Adipose tissue (tissue), 3 donors: ENCODE data around the gene PCYOX1L. TPM values are rescaled to one million over a fixed set of nuclear protein-coding genes. Genes with fewer than 3 reads are reported as not detected.

Source experiments
- H3K27ac ChIP-seq: one replicate; pipeline ENCODE4 v1.5.1; 2013; ENCODE audit warnings: low read depth, low read length
- whole genome bisulfite sequencing, 3 donors: extraction: QIAGEN DNeasy Blood & Tissue Kit; methylation state at CpG; one replicate each; pipeline ENCODE4 v1.1.7; 2013; 5-methylcytosine and 5-hydroxymethylcytosine counted together
- polyA plus RNA-seq, 3 donors: library from polyadenylated mRNA; stranded (reverse); fragments of 200-250 nt; gene quantifications; one replicate each; pipeline ENCODE4 v1.2.3, GENCODE V29; 2013
- donor health status: healthy with polysubstance abuse.
- donor health status: Bipolar disorder and iron deficiency.
- donor health status: healthy.

Gene PCYOX1L
- polyA plus RNA-seq, 3 donors = 2.0 to 3.5 (median 2.6) TPM

DNA sequence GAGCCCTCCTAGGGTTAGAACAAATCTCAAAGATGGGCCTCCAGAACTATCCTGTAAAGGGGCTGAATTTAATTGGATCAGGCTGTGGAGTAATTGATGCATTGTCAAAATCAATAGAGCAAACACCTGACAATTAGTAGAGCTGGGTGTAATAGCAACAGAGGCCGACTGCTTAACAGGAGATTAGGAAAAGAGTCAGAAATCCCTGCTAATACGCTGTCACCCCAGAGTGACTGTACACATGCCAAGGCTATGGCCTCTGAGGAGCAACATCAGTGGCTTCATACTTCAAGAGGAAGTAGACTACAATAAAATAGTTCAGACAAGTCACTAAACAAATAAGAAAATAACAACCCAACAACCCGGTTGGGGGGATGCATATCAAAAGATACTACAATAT, 31.2 kb upstream of the PCYOX1L start:
- 73 to 86% (median 84%) methylated on average over 3 of the region's 3 CpGs for WGBS, 3 donors

DNA sequence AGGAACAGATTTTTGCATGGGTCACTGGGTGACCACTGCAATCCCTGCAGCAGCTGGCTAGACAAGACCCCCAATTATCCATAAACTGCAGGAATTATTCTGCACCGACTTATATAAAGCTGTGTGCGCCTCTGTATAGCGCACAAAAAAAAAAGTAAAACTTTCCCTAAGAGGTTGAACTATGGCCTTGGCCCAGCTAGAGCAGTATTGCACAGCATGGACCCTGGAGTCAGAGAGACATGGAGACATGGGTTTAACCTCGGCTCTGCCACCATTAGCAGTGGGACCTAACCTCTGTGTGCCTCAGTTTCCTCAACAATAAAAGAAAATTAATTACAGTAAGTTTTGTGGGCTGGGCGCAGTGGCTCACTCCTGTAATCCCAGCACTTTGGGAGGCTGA, 29.7 kb upstream of the PCYOX1L start:
- no peak overlapping the region for H3K27ac ChIP-seq
- WGBS, 3 donors = 90 to 96% (median 92%) methylated on average over 5 of the region's 5 CpGs

More for the DNA sequence above, 31.2 kb upstream of the PCYOX1L start:
- no peak overlapping the region for H3K27ac ChIP-seq

DNA sequence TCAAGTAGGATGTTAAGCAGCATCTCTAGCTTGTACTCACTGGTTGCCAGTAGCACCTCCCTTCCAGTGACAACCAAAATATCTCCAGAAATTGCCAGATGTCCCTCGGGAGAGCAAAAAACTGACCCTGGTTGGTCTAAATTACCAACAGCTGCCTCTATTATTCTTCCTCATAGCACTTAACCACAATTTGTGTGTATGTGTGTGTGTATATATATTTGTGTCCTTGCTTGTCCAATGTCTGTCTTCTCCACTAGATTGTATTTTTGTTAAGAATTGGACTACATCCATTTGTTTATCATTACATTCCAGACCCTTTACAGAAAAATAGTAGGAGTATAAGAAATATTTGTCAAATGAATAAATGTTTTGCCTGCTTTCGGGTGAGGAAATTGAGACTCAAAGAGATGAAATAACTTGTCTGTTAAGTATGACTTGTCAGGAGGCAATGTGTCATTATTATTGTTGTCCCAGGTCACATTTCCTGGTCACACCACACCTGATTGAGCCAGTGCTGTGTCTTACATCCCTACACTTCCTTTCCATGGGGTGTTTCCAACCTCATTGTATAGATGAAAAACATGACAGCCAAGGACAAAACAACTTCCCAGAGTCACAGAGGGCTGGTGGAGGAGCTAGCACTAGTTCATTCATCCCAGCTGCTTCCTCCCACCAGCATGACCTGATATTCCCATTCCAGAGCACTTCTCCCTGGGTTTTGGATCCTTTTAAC, 24.0 kb upstream of the PCYOX1L start:
- H3K27ac ChIP-seq = no peak overlapping the region
- 77 to 92% (median 80%) methylated on average over 2 of the region's 2 CpGs for WGBS, 3 donors

DNA sequence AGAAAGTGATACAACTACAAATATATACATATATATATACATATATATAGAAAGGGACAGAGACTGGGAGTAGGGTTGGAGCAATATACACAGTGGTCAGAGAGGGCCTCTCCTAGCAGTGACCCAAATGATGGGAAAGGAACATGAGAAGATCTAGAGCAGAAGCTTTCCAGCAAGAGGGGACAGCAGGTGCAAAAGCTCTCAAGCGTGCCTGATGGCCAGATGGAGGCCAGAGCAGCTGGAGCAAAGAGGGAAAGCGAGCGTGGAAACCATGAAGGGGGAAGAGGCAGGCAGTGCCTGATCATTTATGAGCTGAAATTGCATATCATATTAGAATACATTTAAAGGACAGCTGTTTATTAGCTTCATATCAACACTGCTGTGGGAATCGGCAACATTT, 20.1 kb upstream of the PCYOX1L start:
- H3K27ac ChIP-seq = no peak overlapping the region
- 86 to 94% (median 93%) methylated on average over 4 of the region's 4 CpGs for WGBS, 3 donors

DNA sequence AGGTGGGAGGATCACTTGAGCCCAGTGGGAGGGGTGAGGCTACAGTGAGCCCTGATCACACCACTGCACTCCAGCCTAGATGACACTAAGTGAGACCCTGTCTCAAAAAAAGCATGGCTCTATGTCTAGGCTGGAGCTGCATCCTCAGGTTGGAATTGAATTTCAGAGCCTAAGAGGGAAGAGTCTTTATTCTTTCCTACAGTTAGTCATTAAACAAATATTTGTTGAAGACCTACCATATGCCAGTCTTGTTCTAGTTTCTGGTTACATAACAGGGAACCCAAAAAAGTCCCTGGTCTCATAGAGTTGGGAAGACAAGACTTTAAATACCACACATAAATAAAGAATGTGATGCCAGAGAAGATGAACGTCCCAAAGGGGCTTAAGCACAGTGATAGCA, 19.5 kb upstream of the PCYOX1L start:
- H3K27ac ChIP-seq = no peak overlapping the region
- 74 to 86% (median 83%) methylated on average over 1 of the region's 1 CpG for WGBS, 3 donors

DNA sequence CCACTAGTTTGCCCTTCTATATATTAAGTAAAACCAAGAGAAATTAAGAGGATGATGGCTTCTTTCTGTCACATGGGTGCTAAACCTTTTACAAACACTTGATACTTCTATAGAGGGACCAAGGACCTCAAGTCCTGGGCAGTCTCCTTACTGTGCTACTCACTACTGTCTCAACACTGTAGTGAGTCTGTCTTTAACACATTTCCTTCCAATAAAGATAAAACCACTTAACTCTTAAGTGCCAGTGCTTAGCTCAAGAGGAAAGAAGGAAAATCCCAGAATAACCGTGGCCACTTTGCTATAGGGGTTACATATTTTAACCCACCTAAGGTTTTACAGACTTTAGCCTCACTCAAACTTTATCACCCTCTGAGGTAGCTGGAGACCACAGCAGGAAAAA, 16.9 kb upstream of the PCYOX1L start:
- WGBS, 3 donors = 61 to 72% (median 68%) methylated on average over 1 of the region's 1 CpG

DNA sequence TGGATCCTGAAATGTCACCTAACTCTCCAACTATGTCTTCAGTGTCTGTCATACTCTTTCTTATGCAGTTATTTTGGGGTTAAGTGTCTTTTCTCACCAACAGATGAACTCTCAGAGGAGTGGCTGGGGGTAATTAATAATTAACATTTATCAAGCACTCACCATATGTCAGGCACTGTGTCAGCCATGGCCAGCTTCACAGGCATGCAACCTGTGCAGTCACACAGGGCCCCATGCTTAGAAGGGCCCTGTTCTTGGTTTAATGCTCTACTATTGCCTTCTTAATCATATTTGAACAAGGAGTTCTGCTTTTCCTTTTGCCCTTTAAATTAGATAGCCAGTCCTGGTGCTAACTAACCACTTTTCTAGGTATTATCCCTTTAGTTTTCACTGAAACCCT, 16.0 kb upstream of the PCYOX1L start:
- no peak overlapping the region for H3K27ac ChIP-seq

More for the DNA sequence above, 16.9 kb upstream of the PCYOX1L start:
- no peak overlapping the region for H3K27ac ChIP-seq

DNA sequence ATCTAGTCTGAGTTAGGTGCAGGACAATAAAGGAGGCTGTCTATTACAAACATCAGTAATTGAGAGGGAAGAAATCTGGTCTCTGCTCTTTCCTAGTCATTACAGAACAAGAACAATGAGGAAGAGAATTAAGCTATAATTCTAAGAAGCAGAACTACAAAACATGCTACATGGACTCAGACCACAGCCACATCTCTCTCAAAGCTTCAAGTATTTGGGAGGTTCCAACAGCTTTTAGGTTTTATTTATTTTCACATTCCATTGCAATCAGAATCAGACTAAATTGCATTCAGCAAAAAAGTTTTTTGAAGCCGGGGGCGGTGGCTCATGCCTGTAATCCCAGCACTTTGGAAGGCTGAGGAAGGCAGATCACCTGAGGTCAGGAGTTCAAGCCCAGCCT, 13.7 kb upstream of the PCYOX1L start:
- WGBS, 3 donors = 84 to 94% (median 90%) methylated on average over 2 of the region's 2 CpGs
- no peak overlapping the region for H3K27ac ChIP-seq

DNA sequence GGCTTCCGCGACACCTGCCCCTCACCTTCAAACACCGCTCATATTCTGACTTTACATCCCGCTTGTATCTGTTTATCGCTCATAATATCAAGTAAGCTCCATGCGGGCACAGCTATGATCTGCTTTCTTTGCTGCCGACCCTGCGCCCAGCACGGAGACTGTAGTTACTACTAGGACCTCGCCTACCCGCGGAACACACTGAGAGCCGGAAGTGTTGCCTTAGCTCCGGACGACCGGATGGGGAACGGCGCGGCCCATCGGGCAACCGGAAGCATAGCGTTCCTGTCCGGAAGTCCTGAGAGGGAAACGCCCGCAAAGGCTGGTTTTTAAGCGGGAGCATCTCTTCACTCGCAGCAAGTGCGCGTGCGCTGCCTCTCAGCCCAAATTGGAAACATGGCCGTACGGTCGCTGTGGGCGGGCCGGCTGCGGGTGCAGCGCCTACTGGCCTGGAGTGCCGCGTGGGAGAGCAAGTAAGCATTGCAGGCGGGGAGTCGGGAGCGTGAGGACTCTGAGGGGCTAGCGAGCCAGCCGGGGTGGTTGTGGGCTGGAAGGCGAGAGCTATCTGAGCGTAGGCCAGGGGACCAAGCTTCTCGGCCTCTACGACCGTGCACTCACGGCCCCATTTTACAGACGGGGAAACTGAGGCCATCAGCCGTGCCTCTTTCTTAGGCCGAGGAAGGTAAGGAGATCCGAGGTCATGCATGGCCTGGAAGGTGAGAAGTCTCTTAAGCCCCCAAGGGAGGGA, 12.5 kb upstream of the PCYOX1L start, which contains the start of gene GRPEL2:
Gene GRPEL2 (plus strand): TSS at position 353 of the 745 bp plus-strand sequence. CDS start 41 bp downstream, at position 394.
- WGBS, 3 donors = 1% methylated on average over 54 of the region's 54 CpGs
- H3K27ac ChIP-seq = no peak within 1 kb of the TSS

DNA sequence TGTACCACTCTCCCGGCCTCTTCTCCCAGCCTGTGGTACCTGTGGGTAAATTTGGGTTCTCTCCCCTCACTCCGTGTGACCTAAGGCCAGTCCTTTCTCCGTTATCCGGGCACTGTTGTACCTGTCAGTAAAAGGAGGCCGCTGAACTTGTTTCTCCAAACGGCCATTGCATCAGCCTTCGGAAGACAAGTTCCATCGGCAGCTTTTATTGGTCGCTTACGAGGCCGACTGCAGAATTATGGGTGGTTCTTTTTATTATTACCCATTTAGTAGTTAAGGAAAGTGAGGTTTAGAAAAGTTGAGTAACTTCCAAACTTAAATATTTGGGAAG, 12.0 kb upstream of the PCYOX1L start:
- no peak overlapping the region for H3K27ac ChIP-seq
- WGBS, 3 donors = 1 to 2% (median 2%) methylated on average over 11 of the region's 11 CpGs

DNA sequence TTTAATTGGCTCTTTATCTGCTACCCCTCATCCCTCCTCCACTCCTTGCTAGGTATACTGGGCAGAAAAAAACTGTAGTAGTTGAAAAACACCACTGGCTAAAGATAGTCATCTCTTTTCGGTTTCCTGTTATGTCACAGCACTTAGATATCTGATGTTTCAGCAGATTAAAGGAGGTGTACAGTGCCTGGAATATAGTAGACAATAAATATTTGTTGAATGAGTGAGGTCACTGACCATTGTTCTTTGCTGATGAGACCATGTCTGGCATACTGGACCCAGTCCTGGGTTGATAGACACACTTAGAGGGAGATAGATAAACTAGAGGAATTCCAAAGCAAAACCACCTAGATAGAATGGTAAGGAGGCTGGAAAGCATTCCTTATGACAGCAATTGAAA, 9.3 kb upstream of the PCYOX1L start:
- H3K27ac ChIP-seq = no peak overlapping the region
- WGBS, 3 donors = 71 to 74% (median 73%) methylated on average over 1 of the region's 1 CpG

DNA sequence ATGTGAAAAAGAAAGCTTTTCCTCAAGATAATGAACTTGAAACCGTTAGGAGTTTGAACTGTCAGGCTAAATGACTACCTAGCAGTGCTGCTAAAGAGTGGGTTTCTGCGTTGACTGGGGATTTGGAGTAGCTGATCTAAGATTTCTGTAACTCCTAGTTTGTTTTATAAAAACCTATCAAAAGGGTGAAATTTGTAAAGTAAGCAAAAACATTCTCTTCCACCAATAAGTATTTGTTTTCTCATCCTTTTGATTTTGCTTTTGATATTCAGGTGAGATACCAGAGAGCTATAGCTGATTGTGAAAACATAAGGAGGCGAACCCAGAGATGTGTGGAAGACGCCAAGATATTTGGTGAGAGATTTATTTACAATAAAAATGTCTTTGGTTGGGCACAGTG, 8.5 kb upstream of the PCYOX1L start:
- WGBS, 3 donors = 88 to 89% (median 88%) methylated on average over 4 of the region's 4 CpGs
- no peak overlapping the region for H3K27ac ChIP-seq

DNA sequence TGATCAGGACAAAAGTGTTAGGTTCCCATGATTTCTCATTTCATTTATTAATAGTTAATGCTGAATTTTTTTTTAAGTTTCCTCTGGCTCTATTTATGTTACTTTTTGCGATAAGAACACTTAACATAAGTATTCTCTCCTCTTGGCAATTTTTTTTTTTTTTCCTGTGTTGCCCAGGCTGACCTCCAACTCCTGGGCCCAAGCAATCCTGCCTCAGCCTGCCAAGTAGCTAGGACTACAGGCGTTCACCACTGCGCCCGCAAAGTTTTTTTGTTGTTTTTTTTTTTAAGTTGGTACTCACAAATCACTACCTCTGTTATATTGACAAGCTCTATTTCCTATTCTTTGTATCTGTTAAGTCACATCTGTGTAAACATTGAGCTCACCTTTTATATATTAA, 5.7 kb upstream of the PCYOX1L start:
- WGBS, 3 donors = 79 to 85% (median 83%) methylated on average over 4 of the region's 4 CpGs
- H3K27ac ChIP-seq = no peak overlapping the region

DNA sequence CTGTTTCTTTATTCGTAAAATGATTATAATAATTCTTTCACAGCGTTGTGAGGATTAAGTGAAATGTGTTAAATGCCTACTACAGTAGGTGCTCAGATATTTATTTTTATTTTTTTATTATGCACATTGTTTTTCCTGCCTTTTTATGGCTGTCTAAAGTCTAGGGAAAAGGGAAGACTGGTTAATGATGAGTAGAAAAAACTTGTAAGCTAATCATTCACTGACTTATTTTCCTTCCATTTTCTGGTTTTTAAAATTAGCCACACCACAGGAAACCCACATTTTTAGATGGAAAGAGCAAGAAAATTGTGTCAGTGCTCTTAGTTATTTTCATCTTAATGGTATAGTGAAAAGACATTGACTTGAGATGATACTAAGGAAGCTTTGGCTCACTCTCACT, 3.9 kb upstream of the PCYOX1L start:
- WGBS, 3 donors = 90 to 95% (median 92%) methylated on average over 2 of the region's 2 CpGs
- H3K27ac ChIP-seq = no peak overlapping the region

DNA sequence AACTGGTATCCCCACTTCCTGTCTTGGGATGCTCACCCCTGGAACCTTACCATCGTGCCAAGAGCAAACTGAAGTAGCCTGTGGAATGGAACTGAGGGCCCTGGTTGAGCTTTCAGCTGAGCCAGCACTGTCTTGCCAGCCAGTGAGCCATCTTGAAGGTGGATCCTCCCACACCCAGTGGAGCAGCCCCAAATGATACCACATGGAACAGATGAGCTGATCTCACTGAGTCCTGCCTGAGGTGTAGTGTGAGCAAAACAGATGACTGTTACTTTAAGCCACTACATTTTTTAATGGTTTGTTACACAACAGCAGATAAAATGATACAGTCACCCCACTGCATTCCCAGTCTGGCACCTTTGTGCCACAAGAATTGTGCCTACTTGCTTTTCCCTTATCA, 2.2 kb upstream of the PCYOX1L start:
- WGBS, 3 donors = 86 to 93% (median 89%) methylated on average over 1 of the region's 1 CpG
- no peak overlapping the region for H3K27ac ChIP-seq

DNA sequence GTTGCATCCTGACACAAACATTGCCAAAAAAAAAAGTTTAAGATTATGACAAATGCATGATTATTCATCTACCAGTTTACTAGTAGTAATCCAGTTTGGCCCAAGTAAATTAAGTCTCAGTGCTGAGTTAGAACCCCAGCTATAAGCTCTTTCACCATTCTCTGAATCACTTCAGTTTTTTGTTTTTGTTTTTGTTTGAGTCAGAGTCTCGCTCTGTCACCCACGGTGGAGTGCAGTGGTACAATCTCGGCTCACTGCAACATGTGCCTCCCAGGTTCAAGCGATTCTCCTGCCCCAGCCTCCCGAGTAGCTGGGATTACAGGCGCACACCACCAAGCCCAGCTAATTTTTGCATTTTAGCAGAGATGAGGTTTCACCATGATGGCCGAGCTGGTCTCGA, 1.5 kb upstream of the PCYOX1L start:
- 95 to 96% (median 96%) methylated on average over 8 of the region's 8 CpGs for WGBS, 3 donors
- no peak overlapping the region for H3K27ac ChIP-seq

DNA sequence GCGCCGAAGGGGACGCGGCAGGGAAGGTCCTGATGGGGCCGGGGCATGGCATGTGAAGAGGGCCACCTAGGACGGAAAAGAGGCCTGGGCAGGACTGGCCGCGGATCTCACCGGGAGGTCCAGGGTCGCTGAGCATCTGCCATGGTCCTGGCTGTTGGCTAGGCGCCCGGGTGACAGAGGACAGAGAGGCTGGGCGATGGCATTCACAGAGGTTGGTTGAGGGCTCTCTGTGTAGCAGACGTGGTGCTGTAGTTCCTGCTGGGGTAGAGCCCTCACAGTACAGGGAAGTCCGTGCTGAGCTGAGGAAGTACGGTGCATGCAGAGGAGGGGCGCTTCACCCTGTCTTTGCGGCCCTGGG, 427 bp downstream of the PCYOX1L start:
- no peak overlapping the region for H3K27ac ChIP-seq
- 0 to 1% (median 1%) methylated on average over 18 of the region's 18 CpGs for WGBS, 3 donors

DNA sequence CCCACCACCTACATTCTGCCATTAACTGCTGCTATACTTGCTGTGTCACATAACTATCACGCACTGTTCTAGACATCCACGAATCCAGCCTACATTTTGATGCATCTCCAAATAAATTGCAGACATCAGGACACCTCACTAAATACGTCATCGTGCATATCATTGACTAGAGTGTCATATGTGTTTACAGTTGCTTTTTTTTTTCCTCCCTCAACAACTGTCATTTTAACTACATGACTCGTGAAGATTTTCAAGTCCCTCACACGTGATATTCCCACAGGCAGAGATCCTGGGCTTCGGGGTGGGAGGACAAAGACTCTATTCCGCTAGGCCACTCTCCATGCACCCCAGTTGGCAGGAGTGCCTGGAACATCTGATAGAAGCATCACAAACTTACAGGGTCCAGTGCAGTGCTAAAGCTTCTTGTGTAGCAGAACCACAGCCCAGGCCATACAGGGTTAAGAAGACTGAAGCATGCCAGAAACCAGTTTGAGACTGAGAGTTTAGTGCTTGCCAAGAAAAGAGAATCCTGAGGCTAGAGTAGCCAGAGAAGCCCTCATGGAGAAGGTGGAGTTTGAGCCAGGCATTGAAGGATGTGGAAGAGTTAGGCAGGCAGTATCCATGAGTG, 1.1 kb downstream of the PCYOX1L start:
- no peak overlapping the region for H3K27ac ChIP-seq
- 77 to 86% (median 81%) methylated on average over 8 of the region's 8 CpGs for WGBS, 3 donors

DNA sequence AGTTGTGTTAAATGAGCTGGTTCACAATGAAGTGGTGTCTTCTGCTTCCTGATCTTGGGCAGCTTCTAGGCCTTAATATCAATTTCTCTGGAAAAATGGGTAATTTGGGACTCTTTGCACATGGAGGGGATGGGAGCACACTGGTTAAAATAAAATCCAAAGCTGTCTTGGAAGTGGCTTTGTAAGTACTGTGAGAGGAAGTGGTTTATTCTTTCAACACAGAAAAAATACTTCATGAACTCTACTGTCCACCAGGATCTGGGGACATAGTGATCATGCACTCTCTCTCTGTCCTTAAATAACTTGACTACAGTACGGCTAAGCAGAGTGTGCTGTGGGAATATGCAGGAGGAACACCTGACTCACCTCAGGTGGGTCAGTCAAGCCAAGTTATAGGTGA, 2.4 kb downstream of the PCYOX1L start:
- H3K27ac ChIP-seq = no peak overlapping the region
- 52 to 90% (median 58%) methylated on average over 1 of the region's 1 CpG for WGBS, 3 donors

DNA sequence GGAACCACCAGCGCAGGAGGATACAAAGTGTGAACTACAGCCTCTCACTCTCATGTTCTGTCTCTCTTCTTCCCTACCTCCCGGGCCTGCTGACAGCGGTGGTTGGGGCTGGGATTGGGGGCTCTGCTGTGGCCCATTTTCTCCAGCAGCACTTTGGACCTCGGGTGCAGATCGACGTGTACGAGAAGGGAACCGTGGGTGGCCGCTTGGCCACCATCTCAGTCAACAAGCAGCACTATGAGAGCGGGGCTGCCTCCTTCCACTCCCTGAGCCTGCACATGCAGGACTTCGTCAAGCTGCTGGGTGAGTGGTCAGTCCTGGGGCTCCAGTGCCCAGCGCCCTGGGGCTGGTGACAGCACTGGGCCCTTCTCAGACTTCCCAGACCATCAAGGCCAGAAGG, 4.7 kb downstream of the PCYOX1L start:
- no peak overlapping the region for H3K27ac ChIP-seq

More for the DNA sequence above, 4.7 kb downstream of the PCYOX1L start:
- WGBS, 3 donors = 88 to 92% (median 91%) methylated on average over 12 of the region's 12 CpGs
